ENCODE results near the gene ANKRD13A.
"Not testable (repeated sequence)": the region's sequence is repeated elsewhere in the genome, so short reads cannot be mapped to it uniquely, and the experiment has no call there.

DNA sequence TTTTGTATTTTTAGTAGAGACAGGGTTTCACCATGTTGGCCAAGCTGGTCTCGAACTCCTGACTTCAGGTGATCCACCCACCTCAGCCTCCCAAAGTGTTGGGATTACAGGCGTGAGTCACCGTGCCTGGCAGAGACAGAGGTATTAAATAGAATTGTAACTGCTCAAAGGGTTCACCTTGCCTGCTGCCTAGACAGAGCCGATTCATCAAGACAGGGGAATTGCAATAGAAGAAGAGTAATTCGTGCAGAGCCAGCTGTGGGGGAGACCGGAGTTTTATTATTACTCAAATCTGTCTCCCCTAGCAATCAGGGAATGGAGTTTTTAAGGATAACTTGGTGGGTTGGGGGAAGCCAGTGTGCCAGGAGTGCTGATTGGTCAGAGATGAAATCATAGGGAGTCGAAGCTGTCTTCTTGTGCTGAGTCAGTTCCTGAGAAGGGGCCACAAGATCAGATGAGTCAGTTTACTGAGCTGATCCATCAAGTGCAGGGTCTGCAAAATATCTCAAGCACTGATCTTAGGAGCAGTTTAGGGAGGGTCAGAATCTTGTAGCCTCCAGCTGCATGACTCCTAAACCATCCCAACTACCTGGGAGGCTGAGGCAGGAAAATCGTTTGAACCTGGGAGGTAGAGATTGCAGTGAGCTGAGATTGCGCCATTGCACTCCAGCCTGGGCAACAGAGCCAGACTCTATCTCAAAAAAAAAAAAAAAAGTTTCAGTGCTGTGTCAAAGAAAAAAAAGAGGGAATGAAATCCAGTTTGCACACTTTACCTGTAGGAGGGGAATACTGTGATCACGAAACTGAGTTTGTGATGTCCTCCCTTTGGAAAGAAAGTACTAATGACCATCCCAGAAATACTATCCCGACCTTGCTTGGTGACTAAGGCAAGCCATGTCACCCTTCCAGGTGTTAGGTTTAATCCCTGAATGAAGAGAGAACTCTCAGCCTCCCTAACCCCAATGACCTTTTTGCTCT, 56.4 kb downstream of the ANKRD13A start:
- TF ChIP-seq, protein P1, sequence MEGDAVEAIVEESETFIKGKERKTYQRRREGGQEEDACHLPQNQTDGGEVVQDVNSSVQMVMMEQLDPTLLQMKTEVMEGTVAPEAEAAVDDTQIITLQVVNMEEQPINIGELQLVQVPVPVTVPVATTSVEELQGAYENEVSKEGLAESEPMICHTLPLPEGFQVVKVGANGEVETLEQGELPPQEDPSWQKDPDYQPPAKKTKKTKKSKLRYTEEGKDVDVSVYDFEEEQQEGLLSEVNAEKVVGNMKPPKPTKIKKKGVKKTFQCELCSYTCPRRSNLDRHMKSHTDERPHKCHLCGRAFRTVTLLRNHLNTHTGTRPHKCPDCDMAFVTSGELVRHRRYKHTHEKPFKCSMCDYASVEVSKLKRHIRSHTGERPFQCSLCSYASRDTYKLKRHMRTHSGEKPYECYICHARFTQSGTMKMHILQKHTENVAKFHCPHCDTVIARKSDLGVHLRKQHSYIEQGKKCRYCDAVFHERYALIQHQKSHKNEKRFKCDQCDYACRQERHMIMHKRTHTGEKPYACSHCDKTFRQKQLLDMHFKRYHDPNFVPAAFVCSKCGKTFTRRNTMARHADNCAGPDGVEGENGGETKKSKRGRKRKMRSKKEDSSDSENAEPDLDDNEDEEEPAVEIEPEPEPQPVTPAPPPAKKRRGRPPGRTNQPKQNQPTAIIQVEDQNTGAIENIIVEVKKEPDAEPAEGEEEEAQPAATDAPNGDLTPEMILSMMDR (IDR thresholded peaks at IDR 0.05): not testable (repeated sequence)
- not testable (repeated sequence) for TF ChIP-seq POLR2A, EP300 (IDR thresholded peaks at IDR 0.05)

Data from ovary (tissue), 3 donors.